Measurements from ENCODE around the gene AK5.
"Not testable (repeated sequence)": the region's sequence is repeated elsewhere in the genome, so short reads cannot be mapped to it uniquely, and the experiment has no call there.

GRCh38 chr1:77408933-77409332 lies 127.1 kb downstream of the AK5 start:
- not testable (repeated sequence) for TF ChIP-seq CTCF (IDR thresholded peaks at IDR 0.05; ENCODE audit: insufficient read depth, low read length, poor library complexity, severe bottlenecking); EZH2phosphoT487 (conservative IDR thresholded peaks at IDR 0.05; ENCODE audit: low read length)
